Uterus (tissue), 2 donors: Measurements from ENCODE around the gene EEA1.

ENCODE experiments used
- POLR2A ChIP-seq, 2 donors: fragments of 450-650 bp; IDR thresholded peaks; one replicate each; pipeline ENCODE4 v1.6.1; 2016; ENCODE audit warnings: antibody characterized with exemption in 2 of 2, mild to moderate bottlenecking in 1 of 2, moderate library complexity in 1 of 2
- TF ChIP-seq, protein P1 (sequence below), 4 experiments: fragments of 200-600 bp in 2 of 4; fragments of 450-650 bp in 2 of 4; sonication (generic) in 2 of 4; IDR thresholded peaks; one replicate each; pipeline ENCODE4 v1.5.1; 2016 to 2019; ENCODE audit warnings: antibody characterized with exemption in 4 of 4, mild to moderate bottlenecking in 2 of 4, moderate library complexity in 1 of 4

DNA sequence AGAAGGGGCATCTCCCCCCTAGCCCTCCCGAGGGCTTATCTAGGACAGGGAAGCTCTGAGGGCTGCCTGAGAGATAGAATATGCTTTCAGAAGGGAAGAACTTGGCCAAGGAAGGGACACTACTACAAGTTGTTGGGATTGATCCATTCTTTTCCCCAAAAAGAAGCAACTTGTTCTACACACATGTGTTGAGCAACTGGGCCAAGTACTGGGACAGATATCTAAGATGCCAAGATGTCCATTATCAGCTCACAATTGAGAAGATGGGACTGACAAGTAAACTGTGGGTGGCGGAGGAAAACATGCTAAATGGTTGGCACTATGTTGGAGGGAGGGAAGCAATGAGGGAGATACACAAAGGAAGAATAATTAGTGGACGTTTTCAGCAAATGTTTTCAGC is 195.4 kb downstream of the EEA1 start:
- TF ChIP-seq, protein P1, sequence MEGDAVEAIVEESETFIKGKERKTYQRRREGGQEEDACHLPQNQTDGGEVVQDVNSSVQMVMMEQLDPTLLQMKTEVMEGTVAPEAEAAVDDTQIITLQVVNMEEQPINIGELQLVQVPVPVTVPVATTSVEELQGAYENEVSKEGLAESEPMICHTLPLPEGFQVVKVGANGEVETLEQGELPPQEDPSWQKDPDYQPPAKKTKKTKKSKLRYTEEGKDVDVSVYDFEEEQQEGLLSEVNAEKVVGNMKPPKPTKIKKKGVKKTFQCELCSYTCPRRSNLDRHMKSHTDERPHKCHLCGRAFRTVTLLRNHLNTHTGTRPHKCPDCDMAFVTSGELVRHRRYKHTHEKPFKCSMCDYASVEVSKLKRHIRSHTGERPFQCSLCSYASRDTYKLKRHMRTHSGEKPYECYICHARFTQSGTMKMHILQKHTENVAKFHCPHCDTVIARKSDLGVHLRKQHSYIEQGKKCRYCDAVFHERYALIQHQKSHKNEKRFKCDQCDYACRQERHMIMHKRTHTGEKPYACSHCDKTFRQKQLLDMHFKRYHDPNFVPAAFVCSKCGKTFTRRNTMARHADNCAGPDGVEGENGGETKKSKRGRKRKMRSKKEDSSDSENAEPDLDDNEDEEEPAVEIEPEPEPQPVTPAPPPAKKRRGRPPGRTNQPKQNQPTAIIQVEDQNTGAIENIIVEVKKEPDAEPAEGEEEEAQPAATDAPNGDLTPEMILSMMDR (IDR thresholded peaks at IDR 0.05) = no peak
- TF ChIP-seq POLR2A (IDR thresholded peaks at IDR 0.05) = no peak
